ENCODE measurements around the gene IFT27. TPM values are rescaled to one million over a fixed set of nuclear protein-coding genes. Genes with fewer than 3 reads are reported as not detected.

Gene IFT27
- total RNA-seq, 4 donors from 2014 or later: 4.4 to 15.8 (median 10.8) TPM

DNA sequence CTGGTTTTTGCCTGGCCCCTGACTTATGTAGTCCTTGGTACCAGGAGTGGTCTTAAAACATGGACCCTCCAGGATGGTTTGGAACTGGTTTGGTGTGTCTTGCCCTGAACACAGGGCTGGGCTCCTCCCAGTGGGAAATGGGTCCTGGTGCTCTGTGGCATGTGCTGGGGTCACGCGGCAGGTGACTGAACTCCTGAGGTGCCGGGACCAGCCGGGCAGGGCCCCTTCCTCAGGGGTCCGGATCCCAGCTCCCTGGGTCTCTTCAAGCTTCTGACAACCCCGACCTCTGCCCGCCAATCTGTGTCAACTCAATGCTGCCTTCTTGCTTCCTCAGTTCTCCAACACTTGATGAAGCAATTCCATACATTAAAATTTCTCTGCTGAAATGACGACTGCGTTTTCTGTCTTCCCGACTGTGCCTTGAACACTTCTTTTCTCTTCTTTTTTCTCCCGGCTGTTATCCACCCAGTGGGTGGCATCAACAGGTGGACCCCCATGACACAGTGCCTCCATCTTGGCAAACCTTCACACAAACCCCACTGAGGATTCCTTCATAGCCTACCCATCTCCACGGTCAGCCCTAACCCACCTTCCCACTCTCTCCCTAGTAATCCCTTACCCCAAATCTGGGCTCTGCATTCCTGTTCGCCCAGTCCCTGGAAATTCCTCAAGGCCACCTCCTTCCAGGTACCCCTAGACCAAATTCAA lies 4.4 kb downstream of the IFT27 start:
- ATAC-seq (ENCODE audit: low FRiP score) (no peak), DNase-seq (ENCODE audit: low spot score) (peak; percentile 10)
- TF ChIP-seq CTCF (IDR thresholded peaks at IDR 0.05): no peak

GRCh38 chr22:36770513-36771231 lies 5.2 kb downstream of the IFT27 start:
- no peak for TF ChIP-seq CTCF (IDR thresholded peaks at IDR 0.05)
- DNase-seq (ENCODE audit: low spot score) (peak; percentile 11), ATAC-seq (ENCODE audit: low FRiP score) (peak; percentile 52)

- TF ChIP-seq CTCF (IDR thresholded peaks at IDR 0.05): no peak
- ATAC-seq (ENCODE audit: low FRiP score) (no peak), DNase-seq (ENCODE audit: low spot score) (no peak)
Observed at GRCh38 chr22:36769541-36770512, 6.1 kb downstream of the IFT27 start.

DNA sequence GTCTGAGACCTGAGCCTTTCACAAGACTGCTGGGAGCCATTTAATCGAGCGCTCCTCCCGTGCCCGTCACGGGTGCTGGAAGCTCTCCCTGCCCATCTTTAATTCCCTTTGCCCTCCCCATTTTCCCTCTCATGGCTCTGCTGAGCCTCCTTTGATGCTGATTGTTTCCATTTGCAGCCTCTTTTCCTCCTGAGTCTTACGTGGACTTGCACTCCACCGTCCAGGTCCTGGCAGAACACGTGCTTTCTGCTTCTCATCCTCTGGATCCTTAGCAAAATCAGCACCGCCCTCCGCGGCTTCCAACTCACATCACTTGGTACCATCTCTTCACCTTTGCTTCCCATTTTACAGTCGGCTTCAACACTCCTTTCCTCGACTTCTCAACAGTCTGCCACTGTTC lies 7.3 kb downstream of the IFT27 start:
- DNase-seq (ENCODE audit: low spot score) (no peak), ATAC-seq (ENCODE audit: low FRiP score) (no peak)
- no peak for TF ChIP-seq CTCF (IDR thresholded peaks at IDR 0.05)

GRCh38 chr22:36768141-36768540 lies 7.8 kb downstream of the IFT27 start:
- TF ChIP-seq CTCF (IDR thresholded peaks at IDR 0.05): no peak
- ATAC-seq (ENCODE audit: low FRiP score) (no peak), DNase-seq (ENCODE audit: low spot score) (no peak)

GRCh38 chr22:36767035-36767775 lies 8.7 kb downstream of the IFT27 start:
- peak; percentile 7 for DNase-seq (ENCODE audit: low spot score)
- no peak for ATAC-seq (ENCODE audit: low FRiP score)
- TF ChIP-seq CTCF (IDR thresholded peaks at IDR 0.05): no peak

All from omental fat pad (tissue), 4 donors.